Measurements from ENCODE around the gene DIO1.

DNA sequence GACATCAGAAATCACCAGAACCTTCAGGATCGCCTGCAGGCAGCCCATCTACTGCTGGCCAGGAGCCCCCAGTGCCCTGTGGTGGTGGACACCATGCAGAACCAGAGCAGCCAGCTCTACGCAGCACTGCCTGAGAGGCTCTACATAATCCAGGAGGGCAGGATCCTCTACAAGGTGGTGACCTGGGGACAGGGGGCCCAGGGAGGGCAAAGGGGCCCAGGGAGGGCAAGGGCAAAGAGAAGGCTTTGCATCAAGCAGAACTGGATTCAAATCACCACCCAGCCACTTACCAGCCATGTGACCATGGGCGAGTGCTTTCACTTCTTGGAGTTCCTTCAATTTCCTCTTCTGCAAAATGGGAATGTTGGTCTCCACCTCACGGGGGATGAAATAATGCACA, 12.1 kb downstream of the DIO1 start:
- no peak for TF ChIP-seq YY1 (IDR thresholded peaks at IDR 0.05; ENCODE audit: insufficient read depth, insufficient read length)
- TF ChIP-seq ZNF274 (IDR thresholded peaks at IDR 0.05; ENCODE audit: low read depth, low read length): no peak
- no peak for TF ChIP-seq SUZ12 (IDR thresholded peaks at IDR 0.05; ENCODE audit: extremely low read depth, insufficient read depth, insufficient read length)

Data from NT2/D1 (cell line).